ENCODE data around the gene PKD1. TPM values are rescaled to one million over a fixed set of nuclear protein-coding genes. Genes with fewer than 3 reads are reported as not detected.

The PKD1 gene
- total and polyA plus RNA-seq, 2 donors (not counting 1 experiment from before 2014, with no cell fraction given): 100 to 116 TPM

- Histone ChIP-seq H3K4me2 (replicated peaks; ENCODE audit: low read depth, low read length, poor library complexity, severe bottlenecking) (no peak overlapping the region), H3K79me2 (ENCODE audit: control insufficient read depth, insufficient read depth, low read length) (no peaks in the 10 kb centered on the region), H3K36me3 (replicated peaks in 1 of 2; ENCODE audit: control extremely low read depth in 1 of 2, control insufficient read depth in 1 of 2, extremely low read depth in 1 of 2, insufficient read depth in 2 of 2, low read length in 1 of 2) (peaks cover 0 to 9% of the 10 kb centered on the region in 2 experiments), H3K4me3 (ENCODE audit: control extremely low read depth in 1 of 5, extremely low read depth in 1 of 5, insufficient read depth in 1 of 5, low read depth in 2 of 5, low read length in 4 of 5) (no peak overlapping the region), H3K27ac (ENCODE audit: low read length in 2 of 2) (no peak overlapping the region), H3K27me3 (replicated peaks in 1 of 4; ENCODE audit: control extremely low read depth in 1 of 4, control insufficient read depth in 3 of 4, insufficient read depth in 4 of 4, low read length in 3 of 4) (no peaks in the 10 kb centered on the region), H3K9ac (ENCODE audit: low read length) (no peak overlapping the region), H3K9me3 (ENCODE audit: control extremely low read depth in 1 of 3, control insufficient read depth in 2 of 3, insufficient read depth in 1 of 3, low read length in 2 of 3) (no peaks in the 10 kb centered on the region), H3K4me1 (ENCODE audit: control insufficient read depth in 2 of 2, insufficient read depth in 2 of 2, low read length in 2 of 2) (no peaks in the 10 kb centered on the region), H4K20me1 (ENCODE audit: control insufficient read depth, insufficient read depth, low read length, poor library complexity, severe bottlenecking) (no peaks in the 10 kb centered on the region), H2AFZ (ENCODE audit: insufficient read depth, low read depth, low read length, poor library complexity, severe bottlenecking) (no peak overlapping the region)
- TF ChIP-seq EZH2 (IDR thresholded peaks at IDR 0.05; ENCODE audit: borderline replicate concordance, insufficient read depth, low read depth, low read length, poor library complexity, severe bottlenecking): no peak
- no peak for TF ChIP-seq CTCF (IDR thresholded peaks at IDR 0.05)
- POLR2A ChIA-PET: no interaction called here
- DNase-seq: no peak
- no peaks in the 10 kb centered on the region for H3K9me3 Mint-ChIP-seq (ENCODE audit: insufficient read depth)
- no peak overlapping the region for H3K27ac Mint-ChIP-seq
- no peak for ATAC-seq (ENCODE audit: low read depth)
- 98% methylated on average over 11 of the region's 23 CpGs for WGBS (ENCODE audit: insufficient coverage)
- intact Hi-C loops (cut with micrococcal nuclease): no loop called here
- CTCF ChIA-PET: no interaction called here
- no peak overlapping the region for H3K4me3 Mint-ChIP-seq
- no peaks in the 10 kb centered on the region for H3K4me1 Mint-ChIP-seq
- H3K27me3 Mint-ChIP-seq: no peaks in the 10 kb centered on the region
These were observed 39.6 kb downstream of the PKD1 start for GRCh38 chr16:2095918-2096582.

GRCh38 chr16:2095315-2095853 lies 40.3 kb downstream of the PKD1 start:
- CTCF ChIA-PET: no interaction called here
- Mint-ChIP-seq H3K9me3 (ENCODE audit: insufficient read depth) (no peaks in the 10 kb centered on the region), H3K27ac (no peak overlapping the region), H3K27me3 (no peaks in the 10 kb centered on the region), H3K4me1 (no peaks in the 10 kb centered on the region), H3K4me3 (no peak overlapping the region)
- 97% methylated on average over 24 of the region's 26 CpGs for WGBS (ENCODE audit: insufficient coverage)
- Histone ChIP-seq H3K27me3 (replicated peaks in 1 of 4; ENCODE audit: control extremely low read depth in 1 of 4, control insufficient read depth in 3 of 4, insufficient read depth in 4 of 4, low read length in 3 of 4) (no peaks in the 10 kb centered on the region), H3K36me3 (replicated peaks in 1 of 2; ENCODE audit: control extremely low read depth in 1 of 2, control insufficient read depth in 1 of 2, extremely low read depth in 1 of 2, insufficient read depth in 2 of 2, low read length in 1 of 2) (peaks cover 0 to 12% of the 10 kb centered on the region in 2 experiments), H3K27ac (ENCODE audit: low read length in 2 of 2) (no peak overlapping the region), H2AFZ (ENCODE audit: insufficient read depth, low read depth, low read length, poor library complexity, severe bottlenecking) (no peak overlapping the region), H4K20me1 (ENCODE audit: control insufficient read depth, insufficient read depth, low read length, poor library complexity, severe bottlenecking) (no peaks in the 10 kb centered on the region), H3K9ac (ENCODE audit: low read length) (no peak overlapping the region), H3K4me2 (replicated peaks; ENCODE audit: low read depth, low read length, poor library complexity, severe bottlenecking) (no peak overlapping the region), H3K79me2 (ENCODE audit: control insufficient read depth, insufficient read depth, low read length) (no peaks in the 10 kb centered on the region), H3K9me3 (ENCODE audit: control extremely low read depth in 1 of 3, control insufficient read depth in 2 of 3, insufficient read depth in 1 of 3, low read length in 2 of 3) (no peaks in the 10 kb centered on the region), H3K4me1 (ENCODE audit: control insufficient read depth in 2 of 2, insufficient read depth in 2 of 2, low read length in 2 of 2) (no peaks in the 10 kb centered on the region), H3K4me3 (ENCODE audit: control extremely low read depth in 1 of 5, extremely low read depth in 1 of 5, insufficient read depth in 1 of 5, low read depth in 2 of 5, low read length in 4 of 5) (no peak overlapping the region)
- intact Hi-C loops (cut with micrococcal nuclease): no loop called here
- ATAC-seq (ENCODE audit: low read depth) (no peak), DNase-seq (no peak)
- POLR2A ChIA-PET: no interaction called here
- TF ChIP-seq CTCF (IDR thresholded peaks at IDR 0.05) (no peak), EZH2 (IDR thresholded peaks at IDR 0.05; ENCODE audit: borderline replicate concordance, insufficient read depth, low read depth, low read length, poor library complexity, severe bottlenecking) (no peak)

All from B cell (primary cell).